ENCODE data around the gene PIK3CB.

The PIK3CB gene
- total RNA-seq = 13.5 to 79.1 (median 16.6) reads per million in 9 experiments

- Mint-ChIP-seq H3K27ac (peak within 1 kb of the TSS; percentile 86 to 97), H3K36me3 (ENCODE audit: insufficient read depth) (peaks cover 28% of the 10 kb centered on the region), H3K4me1 (ENCODE audit: low read depth in 2 of 2) (peaks cover 18 to 25% of the 10 kb centered on the region in 2 donors), H3K4me3 (peak within 1 kb of the TSS; percentile 95 to 98), H3K27me3 (no peaks in the 10 kb centered on the region), H3K9me3 (no peaks in the 10 kb centered on the region)
- ATAC-seq (replicated peaks) (peak; percentile 84), DNase-seq (peak; percentile 80 to 83 (median 82))
Observed at GRCh38 chr3:138834596-138835396, at the start of gene PIK3CB. PIK3CB (minus strand) TSS chr3:138834928; CDS start chr3:138759343, 75,585 bp downstream.

- Mint-ChIP-seq H3K4me1 (ENCODE audit: low read depth in 2 of 2) (peaks cover 0 to 2% of the 10 kb centered on the region in 2 donors), H3K9me3 (peaks cover under 1 to 2% of the 10 kb centered on the region in 2 donors), H3K27ac (no peak overlapping the region), H3K27me3 (no peaks in the 10 kb centered on the region), H3K36me3 (ENCODE audit: insufficient read depth) (no peaks in the 10 kb centered on the region), H3K4me3 (no peak overlapping the region)
- ATAC-seq (replicated peaks) (no peak), DNase-seq (no peak)
Observed at GRCh38 chr3:138881233-138881632, 46.5 kb upstream of the PIK3CB start.

DNA sequence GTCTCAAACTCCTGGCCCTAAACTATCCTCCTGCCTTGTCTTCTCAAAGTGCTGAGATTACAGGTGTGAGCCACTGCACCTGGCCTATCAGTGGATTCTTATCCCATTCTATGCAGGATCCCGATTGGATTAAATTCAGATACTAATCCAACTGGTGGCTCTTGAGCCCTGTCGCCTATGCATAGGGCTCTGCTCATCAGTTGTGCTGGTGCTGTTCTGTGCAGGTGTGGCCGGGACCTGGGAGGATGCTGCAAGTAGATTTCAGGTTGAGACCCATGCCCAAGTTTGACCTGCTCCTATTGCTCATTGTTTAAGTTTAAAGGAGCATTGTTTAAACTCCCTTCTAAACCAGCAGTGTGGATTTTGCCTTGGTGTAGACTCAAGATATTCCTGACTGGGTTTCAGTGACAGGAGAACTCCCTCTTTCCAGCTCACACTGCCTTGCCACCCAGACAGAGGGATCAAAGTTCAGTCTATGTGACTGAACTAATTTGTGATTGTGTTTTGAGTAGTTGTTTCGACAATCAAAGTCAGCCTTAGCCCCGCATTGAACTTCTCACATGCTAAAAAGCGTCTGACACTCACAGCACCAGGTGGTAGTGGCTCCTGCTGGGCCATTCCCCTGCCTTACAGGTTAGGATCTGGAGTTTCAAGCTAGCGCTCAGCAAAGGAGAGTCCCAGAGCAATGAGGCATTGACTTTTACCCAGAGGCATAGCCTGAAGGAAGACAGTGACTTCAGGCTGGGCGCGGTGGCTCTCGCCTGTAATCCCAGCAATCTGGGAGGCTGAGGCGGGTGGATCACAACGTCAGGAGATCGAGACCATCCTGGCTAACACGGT lies 45.0 kb upstream of the PIK3CB start:
- H3K9me3 Mint-ChIP-seq = peaks cover 5 to 9% of the 10 kb centered on the region in 2 donors
- no peak overlapping the region for H3K4me3 Mint-ChIP-seq

DNA sequence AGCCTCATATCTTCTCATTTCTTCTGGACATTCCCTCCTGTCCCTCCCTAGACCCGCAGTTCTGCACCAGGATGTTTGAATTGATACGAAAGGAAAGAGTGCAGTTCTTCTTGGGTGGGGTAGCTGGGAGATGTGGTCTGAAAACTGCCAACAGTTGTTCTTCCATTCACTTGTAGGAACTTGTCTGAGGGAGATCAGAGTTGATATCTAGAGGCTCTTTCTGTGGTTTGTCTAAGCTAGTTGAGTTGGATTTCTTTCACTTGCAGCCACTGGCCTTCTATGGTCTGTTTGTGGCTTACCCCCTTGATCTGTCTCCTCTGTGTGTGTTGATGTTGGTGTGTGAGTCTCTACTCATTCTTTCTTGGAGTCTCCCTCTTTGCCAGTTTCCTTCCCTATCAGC lies 42.5 kb upstream of the PIK3CB start:
- DNase-seq (no peak), ATAC-seq (replicated peaks) (no peak)
- Mint-ChIP-seq H3K27me3 (peaks cover 0 to 6% of the 10 kb centered on the region in 2 donors), H3K4me3 (no peak overlapping the region), H3K4me1 (ENCODE audit: low read depth in 2 of 2) (peaks cover 7 to 11% of the 10 kb centered on the region in 2 donors), H3K36me3 (ENCODE audit: insufficient read depth) (no peaks in the 10 kb centered on the region), H3K9me3 (peaks cover 5 to 9% of the 10 kb centered on the region in 2 donors), H3K27ac (no peak overlapping the region)

More for the DNA sequence above, 45.0 kb upstream of the PIK3CB start:
- Mint-ChIP-seq H3K36me3 (ENCODE audit: insufficient read depth) (no peaks in the 10 kb centered on the region), H3K27ac (no peak overlapping the region), H3K4me1 (ENCODE audit: low read depth in 2 of 2) (peaks cover 7 to 11% of the 10 kb centered on the region in 2 donors), H3K27me3 (peaks cover 0 to 6% of the 10 kb centered on the region in 2 donors)
- DNase-seq = no peak
- ATAC-seq (replicated peaks) = no peak

GRCh38 chr3:138875754-138876664 lies 41.3 kb upstream of the PIK3CB start:
- Mint-ChIP-seq H3K4me3 (peak overlapping the region; percentile 33 to 67), H3K36me3 (ENCODE audit: insufficient read depth) (peaks cover 3% of the 10 kb centered on the region)

GRCh38 chr3:138875096-138875753 lies 40.5 kb upstream of the PIK3CB start:
- Mint-ChIP-seq H3K4me3 (peak overlapping the region; percentile 33 to 67), H3K36me3 (ENCODE audit: insufficient read depth) (peaks cover 3% of the 10 kb centered on the region), H3K27me3 (peaks cover 0 to 6% of the 10 kb centered on the region in 2 donors), H3K9me3 (peaks cover 5 to 9% of the 10 kb centered on the region in 2 donors), H3K4me1 (ENCODE audit: low read depth in 2 of 2) (peaks cover 7 to 11% of the 10 kb centered on the region in 2 donors), H3K27ac (no peak overlapping the region)
- DNase-seq = no peak
- ATAC-seq (replicated peaks) = no peak

More at GRCh38 chr3:138875754-138876664, 41.3 kb upstream of the PIK3CB start:
- no peak for DNase-seq
- no peak overlapping the region for H3K27ac Mint-ChIP-seq
- peaks cover 5 to 9% of the 10 kb centered on the region in 2 donors for H3K9me3 Mint-ChIP-seq
- peaks cover 0 to 6% of the 10 kb centered on the region in 2 donors for H3K27me3 Mint-ChIP-seq
- H3K4me1 Mint-ChIP-seq (ENCODE audit: low read depth in 2 of 2) = peaks cover 7 to 11% of the 10 kb centered on the region in 2 donors
- peak; percentile 58 for ATAC-seq (replicated peaks)

DNA sequence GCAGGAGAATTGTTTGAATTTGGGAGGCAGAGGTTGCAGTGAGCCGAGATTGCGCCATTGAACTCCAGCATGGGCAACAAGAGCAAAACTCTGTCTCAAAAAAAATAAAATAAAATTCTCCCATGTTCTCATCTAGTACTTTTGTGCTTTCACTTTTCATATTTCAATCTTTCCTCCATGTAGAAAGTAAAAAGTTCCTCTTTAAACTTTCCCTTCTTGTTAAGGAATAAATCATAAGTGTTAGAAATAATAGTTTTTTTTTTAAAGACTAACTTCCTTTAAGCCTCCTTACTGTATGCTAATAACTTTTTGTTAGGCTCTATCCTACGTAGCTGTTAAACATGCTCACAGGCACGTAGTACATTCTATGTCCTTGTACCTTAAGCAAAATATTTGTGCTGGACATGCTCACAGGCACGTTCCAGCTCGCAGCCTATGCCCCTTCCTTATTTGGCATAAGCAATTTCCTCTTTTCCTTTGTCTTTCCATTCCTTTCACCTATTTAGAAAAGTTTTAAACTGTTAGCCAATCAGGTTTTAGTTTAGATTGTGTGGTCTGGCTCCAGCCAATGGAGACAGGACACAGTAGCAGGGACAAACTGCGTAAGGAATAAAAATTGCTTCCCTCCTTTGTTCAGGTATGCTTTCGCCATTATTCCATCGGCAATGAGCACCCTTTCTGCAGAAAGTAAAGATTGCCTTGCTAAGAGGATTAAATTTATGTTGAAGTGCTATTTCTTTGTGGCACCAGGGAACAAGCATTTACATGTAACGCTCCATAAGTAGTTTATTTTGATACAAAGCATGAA lies 38.9 kb upstream of the PIK3CB start:
- H3K9me3 Mint-ChIP-seq = peaks cover 5 to 9% of the 10 kb centered on the region in 2 donors
- no peak for DNase-seq
- H3K4me3 Mint-ChIP-seq = no peak overlapping the region
- H3K36me3 Mint-ChIP-seq (ENCODE audit: insufficient read depth) = peaks cover 3% of the 10 kb centered on the region
- H3K4me1 Mint-ChIP-seq (ENCODE audit: low read depth in 2 of 2) = peaks cover 7 to 11% of the 10 kb centered on the region in 2 donors
- H3K27ac Mint-ChIP-seq = no peak overlapping the region
- peaks cover 0 to 6% of the 10 kb centered on the region in 2 donors for H3K27me3 Mint-ChIP-seq
- no peak for ATAC-seq (replicated peaks)

DNA sequence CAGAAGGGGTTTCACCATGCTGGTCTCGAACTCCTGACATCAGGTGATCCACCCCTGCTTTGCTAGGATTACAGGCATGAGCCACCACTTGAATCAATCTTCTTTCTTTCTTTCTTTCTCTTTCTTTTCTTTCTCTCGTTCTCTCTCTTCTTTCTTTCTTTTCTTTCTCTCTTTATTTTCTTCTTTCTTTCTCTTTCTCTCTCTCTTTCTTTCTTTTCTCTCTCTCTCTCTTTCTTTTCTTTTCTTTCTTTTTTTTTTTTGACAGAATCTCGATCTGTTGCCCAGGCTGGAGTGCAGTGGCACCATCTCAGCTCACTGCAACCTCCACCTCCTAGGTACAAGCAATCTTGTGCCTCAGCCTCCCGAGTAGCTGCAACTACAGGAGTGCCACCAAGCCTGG lies 37.9 kb upstream of the PIK3CB start:
- DNase-seq = no peak
- no peak for ATAC-seq (replicated peaks)
- peaks cover 0 to 6% of the 10 kb centered on the region in 2 donors for H3K27me3 Mint-ChIP-seq
- peaks cover 7 to 11% of the 10 kb centered on the region in 2 donors for H3K4me1 Mint-ChIP-seq (ENCODE audit: low read depth in 2 of 2)
- no peak overlapping the region for H3K4me3 Mint-ChIP-seq
- peaks cover 5 to 9% of the 10 kb centered on the region in 2 donors for H3K9me3 Mint-ChIP-seq
- no peak overlapping the region for H3K27ac Mint-ChIP-seq
- H3K36me3 Mint-ChIP-seq (ENCODE audit: insufficient read depth) = peaks cover 3% of the 10 kb centered on the region

GRCh38 chr3:138867996-138868395 lies 33.3 kb upstream of the PIK3CB start:
- Mint-ChIP-seq H3K27ac (no peak overlapping the region), H3K36me3 (ENCODE audit: insufficient read depth) (peaks cover 3% of the 10 kb centered on the region), H3K4me3 (no peak overlapping the region), H3K4me1 (ENCODE audit: low read depth in 2 of 2) (no peaks in the 10 kb centered on the region), H3K27me3 (no peaks in the 10 kb centered on the region), H3K9me3 (no peaks in the 10 kb centered on the region)
- DNase-seq (no peak), ATAC-seq (replicated peaks) (no peak)

- no peak overlapping the region for H3K27ac Mint-ChIP-seq
- H3K36me3 Mint-ChIP-seq (ENCODE audit: insufficient read depth) = no peaks in the 10 kb centered on the region
- H3K27me3 Mint-ChIP-seq = no peaks in the 10 kb centered on the region
- no peaks in the 10 kb centered on the region for H3K4me1 Mint-ChIP-seq (ENCODE audit: low read depth in 2 of 2)
- H3K4me3 Mint-ChIP-seq = no peak overlapping the region
- H3K9me3 Mint-ChIP-seq = no peaks in the 10 kb centered on the region
- no peak for ATAC-seq (replicated peaks)
- DNase-seq = no peak
Observed at GRCh38 chr3:138863776-138864113, 29.0 kb upstream of the PIK3CB start.

- Mint-ChIP-seq H3K27ac (peak overlapping the region in 1 of 2 donors; percentile 4), H3K27me3 (no peaks in the 10 kb centered on the region), H3K9me3 (no peaks in the 10 kb centered on the region), H3K4me3 (no peak overlapping the region), H3K36me3 (ENCODE audit: insufficient read depth) (no peaks in the 10 kb centered on the region), H3K4me1 (ENCODE audit: low read depth in 2 of 2) (no peaks in the 10 kb centered on the region)
- ATAC-seq (replicated peaks) (no peak), DNase-seq (no peak)
Observed at GRCh38 chr3:138862924-138863775, 28.4 kb upstream of the PIK3CB start.

All from effector memory CD8-positive, alpha-beta T cell (primary cell).